Activated T-cell treated with anti-CD3 and anti-CD28 coated beads, Interleukin-2, amount 50 U/mL, for 48 hours (primary cell): ENCODE results near the gene JSRP1.

Experiments used
- DNase-seq, 2 experiments: peaks; one replicate each; pipeline ENCODE4 v3.0.0-alpha.2; 2020

JSRP1 gene

DNA sequence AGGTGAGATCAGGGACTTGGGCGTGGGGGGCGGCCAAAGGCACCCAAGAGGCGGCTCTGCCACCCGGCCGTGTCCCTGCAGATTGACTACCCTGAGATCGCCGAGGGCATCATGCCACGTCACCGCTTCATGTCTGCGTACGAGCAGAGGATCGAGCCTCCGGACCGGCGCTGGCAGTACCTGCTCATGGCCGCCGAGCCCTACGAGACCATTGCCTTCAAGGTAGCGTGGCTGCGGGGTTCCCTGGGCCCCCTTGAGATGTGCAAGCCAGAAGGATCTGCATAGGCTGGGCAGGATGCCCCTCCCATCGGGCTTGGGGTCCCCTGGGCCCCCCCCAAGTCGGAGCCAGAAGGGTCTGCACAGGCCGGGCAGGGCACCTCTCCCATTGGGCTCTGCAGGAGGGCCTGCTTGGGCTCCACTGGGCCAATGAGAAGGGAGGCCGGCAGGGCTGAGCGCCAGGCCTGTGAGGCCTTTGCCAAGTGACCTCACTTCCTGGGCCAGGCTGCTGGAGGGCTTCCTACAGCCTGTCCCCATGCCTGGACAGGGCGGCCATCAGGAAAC lies 9.3 kb downstream of the JSRP1 start:
- no peak for DNase-seq

DNA sequence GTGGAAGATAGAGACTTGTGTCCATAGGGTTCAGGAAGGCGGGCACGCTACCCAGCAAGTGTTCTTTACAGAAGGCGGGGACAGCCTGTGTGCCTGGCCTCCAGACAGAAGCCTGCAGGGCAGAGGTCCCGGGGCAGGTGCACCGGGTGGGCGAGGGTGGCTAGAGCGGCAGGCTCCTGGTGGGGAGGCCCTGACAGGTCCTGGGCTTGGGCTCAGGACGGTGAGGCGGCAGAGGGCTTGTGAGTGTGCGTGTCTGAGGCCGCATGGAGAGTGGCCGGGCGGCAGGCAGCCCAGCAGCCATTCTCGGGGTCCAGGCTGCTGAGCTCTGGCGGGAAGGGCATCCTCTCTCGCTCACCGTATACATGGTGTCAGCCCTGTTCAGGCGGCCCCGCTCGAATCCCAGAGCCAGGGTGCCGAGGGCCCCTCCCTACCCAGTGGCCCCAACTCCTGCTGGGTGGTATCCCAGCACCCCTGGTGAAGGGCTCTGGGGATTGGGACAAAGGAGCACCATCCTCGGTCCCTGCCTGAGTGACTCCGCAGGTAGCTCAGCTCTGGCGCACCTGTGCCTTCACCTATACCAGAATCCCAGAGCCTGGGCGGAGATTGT lies 10.1 kb downstream of the JSRP1 start:
- no peak for DNase-seq

DNA sequence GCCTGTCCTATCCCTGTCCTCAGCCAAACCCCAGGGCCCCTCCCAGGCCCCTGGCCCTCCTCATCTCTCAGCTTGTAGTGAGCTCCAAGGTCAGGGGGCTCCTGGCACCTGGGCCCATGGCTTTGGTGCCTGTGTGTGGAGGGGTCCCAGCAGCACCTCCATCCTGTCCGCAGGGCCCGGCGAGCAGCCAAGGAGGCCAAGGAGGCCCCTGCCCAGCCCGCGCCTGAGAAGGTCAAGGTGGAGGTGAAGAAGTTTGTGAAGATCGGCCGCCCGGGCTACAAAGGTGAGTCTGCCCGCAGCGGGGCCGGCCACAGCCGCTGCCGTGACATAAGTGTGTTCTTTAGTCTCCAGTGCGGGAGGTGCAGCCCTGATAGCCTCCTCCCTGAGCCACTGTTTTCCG lies 10.9 kb downstream of the JSRP1 start:
- no peak for DNase-seq

DNA sequence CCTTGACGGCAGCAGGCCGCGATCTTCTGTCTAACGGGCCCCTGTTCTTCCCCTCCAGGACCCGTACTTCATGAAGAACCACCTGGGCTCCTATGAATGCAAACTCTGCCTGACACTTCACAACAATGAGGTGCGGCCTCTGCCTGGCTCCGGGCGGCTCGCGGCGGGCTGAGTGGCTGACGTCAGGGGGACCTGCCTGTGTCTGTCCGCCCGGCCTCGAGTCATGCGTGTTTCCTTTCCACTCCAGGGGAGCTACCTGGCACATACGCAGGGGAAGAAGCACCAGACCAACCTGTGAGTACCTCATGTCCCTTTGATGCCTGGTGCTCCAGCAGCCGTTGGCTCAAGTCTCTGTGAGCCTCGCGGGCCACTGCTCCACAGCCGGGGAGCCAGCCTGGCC lies 11.7 kb downstream of the JSRP1 start:
- no peak for DNase-seq

DNA sequence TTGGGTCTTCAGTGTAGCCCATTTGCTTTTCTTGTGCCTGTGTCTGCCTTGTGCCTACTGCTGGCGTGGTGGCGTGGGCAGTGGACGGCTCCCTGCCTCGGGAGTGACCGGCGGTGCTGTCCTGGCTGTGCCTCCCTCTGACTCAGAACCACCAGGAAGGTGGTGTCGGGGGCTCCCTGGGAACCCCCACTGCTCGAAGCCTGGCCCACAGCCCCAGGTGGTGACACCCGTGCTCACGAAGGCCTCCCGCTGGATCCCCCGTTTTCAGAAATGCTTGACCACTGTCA lies 12.1 kb downstream of the JSRP1 start:
- DNase-seq, result no peak

DNA sequence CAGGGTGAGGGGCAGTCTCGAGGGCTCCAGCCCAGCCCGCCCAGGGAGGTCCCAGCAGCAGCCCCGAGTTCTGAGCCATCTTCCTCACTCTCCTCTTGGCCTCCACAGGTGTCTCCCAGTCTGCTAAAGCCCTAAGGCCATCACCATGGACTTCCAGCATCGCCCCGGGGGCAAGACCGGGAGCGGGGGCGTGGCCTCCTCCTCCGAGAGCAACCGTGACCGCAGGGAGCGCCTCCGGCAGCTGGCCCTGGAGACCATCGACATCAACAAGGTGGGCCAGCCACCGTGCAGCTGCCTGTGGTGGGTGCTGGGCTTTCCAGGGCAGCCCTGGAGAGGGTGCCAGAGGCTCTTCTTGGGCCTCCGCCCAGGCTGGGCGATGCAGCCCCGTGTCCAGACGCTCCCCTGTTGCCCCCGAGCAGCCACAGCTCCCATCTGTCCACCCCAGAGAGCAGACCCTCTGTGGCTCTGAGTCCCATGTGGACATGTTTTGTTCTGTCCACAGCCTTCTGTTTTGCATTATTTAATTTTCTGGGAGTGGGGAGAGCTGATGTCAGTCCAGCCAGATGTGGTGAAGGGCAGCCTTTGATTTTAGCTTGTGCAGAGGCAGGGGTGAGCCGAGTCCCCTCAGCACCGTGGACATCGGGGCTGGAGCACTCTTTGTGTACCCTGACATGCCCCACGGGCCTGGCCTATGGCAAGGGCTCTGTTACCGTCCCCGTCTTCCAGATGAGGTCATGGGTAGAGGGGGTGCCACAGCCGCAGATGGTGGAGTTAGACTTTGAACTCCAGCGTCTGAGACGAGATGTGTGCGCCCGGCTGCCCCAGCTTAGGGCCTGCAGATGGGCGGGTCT lies 12.7 kb downstream of the JSRP1 start:
- no peak for DNase-seq

DNA sequence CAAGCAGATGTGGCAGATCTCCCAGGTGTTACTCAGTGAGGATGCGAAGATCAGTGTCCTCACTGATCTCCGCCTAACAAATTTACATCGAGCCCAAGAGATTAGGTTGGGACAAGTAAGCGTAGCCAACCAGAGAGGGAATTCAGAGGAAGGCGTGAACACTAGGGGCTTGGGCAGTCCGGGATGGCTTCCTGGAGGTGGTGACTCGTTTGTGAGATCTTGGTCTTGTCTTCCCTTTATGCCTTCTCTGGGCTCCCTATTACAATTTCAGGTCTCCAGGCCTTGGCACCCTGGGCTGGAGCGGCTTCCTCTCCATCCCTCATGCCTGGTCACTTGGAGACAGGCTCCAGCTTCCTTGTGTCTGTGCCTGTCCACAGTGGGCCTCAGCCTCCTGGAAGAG lies 13.4 kb downstream of the JSRP1 start:
- no peak for DNase-seq

DNA sequence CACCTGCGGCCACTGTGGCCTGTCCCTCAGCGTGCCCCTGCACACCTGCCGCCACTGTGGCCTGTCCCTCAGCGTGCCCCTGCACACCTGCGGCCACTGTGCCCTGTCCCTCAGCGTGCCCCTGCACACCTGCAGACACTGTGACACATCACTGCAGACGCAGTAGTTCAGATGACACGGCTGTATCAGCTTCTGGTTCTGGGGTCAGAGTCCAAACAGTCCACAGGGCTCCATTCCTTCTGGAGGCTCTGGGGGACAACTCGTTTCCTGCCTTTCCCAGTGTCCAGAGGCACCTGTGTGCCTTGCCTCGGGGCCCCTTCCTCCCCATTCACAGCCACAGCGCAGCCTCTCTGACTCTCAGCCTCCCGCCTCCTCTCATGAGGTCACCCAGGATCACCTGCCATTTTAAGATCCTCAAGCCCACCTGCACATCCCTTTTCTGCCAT lies 14.1 kb downstream of the JSRP1 start:
- DNase-seq, result peak in 1 of 2 experiments; percentile 16

DNA sequence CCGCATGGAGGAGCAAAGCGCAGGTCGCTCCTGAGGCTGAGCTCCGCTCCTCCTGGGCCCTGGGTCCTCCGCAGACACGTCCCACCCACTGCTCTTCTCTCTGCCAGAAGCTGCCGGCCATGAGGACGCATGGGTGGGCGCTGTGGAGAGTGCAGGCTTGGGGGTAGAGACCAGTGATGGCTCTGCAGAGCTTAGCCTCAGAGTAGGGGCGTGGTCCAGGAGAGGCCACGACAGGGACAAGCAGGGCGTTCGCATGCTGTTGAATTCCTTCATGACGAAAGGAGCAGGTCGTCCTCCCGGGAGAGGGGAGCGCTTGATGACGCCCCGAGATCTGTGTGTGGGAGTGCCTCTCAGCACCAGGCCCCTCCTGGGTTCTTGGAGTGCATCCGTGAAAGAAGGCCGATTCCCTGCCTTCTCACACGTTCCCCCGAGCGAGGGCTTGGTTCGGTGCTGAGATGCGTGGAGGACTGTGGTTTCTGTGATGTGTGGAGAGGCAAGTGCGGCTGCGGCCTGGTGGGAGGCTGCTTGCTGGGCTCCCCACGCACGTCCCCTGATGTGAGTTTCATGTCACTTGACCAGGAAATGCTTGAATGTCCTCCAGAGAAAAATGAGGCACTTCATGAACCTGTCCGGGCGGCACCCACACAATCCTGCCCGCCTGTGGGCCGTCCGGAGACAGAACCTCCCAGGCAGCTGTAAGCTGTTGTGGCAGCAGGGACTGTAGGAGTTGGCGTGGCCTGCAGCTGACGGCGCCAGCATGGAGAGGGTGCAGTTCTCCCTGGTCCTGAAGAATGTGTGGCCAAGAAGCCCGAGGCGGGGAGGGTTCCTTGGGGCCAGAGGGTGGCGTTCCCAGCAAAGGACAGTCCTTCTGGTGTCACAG lies 15.1 kb downstream of the JSRP1 start:
- peak in 1 of 2 experiments; percentile 16 for DNase-seq

DNA sequence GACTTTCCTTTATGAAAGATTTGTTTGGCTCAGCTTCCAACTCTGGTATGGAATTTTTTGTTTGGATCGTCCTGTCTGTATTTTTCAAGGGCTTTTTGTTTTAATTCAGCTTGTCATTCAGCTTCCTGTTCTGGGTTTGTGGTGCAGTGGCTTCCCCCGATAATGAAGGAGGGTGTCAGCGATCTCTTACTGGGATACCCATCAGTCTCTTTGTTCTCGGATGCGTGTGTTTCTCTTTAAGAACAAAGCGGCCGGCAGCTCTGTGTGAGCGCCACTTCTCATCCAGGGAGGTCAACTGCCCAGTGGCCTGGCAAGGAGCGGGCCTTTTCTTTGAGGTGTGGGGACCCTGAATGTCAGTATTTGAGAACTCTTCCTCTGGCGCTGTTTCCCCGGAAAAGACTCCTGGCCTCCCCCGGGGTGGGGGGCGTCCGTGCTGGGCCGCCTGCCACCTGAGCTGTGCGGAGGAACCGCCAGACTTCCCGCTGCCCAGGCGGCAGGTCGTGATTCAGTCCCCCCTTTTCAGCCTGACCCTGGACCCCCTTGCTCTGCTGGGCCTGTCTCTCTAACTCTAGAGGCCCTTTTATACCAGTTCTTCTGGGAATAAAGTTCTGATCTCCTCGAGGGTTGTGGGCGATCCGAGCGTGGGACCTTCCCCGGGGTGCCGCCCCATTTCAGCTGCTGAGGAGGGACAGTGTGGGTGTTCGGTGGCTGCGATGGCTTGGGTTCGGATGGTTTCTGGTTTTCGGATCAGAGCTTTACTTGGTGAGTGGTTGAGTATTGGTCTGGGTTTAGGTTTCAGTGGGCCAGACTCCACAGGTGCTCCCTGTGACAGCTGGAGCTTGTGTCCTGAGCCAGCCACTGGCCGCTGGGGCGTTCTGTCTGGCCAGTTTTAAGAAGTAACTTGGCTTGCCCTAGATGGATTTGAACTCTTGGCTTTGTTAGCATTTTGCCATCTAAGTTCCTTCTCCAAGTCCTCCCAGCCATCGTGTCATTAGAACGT lies 16.1 kb downstream of the JSRP1 start:
- DNase-seq, result no peak

DNA sequence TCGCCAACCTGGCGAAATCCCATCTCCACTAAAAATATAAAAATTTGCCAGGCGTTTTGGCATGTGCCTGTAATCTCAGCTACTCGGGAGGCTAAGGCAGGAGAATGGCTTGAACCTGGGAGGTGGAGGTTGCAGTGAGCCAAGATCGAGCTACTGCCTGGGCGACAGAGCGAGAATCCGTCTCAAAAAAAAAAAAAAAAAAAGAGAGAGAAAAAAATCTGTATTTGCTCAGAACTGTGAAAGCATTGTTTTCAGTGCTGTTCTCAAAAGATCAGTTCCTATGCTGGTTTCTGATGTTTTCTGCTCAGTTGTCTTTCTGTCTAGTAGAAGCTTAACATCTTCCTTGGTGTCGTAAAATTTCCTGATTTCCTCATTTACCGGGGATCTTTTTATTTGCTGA lies 17.0 kb downstream of the JSRP1 start:
- DNase-seq, result no peak

DNA sequence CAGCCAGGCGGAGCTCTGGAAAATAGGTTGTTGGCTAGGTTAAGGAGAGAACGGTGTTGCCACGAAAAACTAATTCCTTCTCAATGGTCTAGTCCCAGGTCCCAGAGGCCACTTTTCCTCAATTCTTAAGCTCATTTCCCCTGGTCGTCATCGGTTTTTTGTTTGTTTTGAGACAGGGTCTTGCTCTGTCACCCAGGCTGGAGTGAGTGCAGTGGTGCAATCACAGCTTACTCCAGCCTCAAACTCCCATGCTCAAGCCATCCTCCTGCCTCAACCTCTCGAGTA lies 18.4 kb downstream of the JSRP1 start:
- no peak for DNase-seq

DNA sequence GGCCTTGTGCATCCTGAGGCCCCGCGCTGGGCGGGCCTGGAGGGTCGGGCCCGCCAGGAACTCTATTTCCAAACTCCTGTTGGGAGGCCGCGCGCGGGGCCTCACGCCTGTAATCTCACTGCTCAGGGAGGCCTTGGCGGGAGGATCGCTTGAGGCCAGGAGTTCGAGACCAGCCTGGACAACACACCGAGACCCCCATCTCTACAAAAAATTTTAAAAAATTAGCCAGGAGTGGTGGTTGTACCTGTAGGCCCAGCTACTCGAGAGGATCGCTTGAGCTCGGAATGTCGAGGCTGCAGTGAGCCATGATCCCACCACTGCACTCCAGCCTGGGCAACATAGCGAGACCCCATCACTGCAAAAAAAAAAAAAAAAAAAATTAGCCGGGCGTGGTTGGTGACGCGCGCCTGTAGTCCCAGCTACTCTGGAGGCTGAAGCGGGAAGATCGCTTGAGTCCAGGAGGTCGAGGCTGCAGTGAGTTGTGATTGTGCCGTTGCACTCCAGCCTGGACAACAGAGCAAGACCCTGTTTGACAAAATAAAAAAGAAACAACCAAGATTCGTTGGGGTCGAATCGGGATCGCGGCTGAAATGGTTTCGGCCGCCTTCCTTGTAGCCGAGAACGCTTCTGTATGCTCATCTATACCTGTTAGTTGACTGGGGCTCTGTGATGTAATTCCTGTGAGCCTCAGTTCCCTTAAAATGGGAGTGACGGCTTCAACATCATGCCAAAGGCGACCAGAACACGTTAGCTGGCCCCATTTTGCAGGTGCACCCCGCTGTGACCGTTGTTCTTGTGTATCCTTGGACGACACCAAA lies 19.0 kb downstream of the JSRP1 start:
- no peak for DNase-seq

DNA sequence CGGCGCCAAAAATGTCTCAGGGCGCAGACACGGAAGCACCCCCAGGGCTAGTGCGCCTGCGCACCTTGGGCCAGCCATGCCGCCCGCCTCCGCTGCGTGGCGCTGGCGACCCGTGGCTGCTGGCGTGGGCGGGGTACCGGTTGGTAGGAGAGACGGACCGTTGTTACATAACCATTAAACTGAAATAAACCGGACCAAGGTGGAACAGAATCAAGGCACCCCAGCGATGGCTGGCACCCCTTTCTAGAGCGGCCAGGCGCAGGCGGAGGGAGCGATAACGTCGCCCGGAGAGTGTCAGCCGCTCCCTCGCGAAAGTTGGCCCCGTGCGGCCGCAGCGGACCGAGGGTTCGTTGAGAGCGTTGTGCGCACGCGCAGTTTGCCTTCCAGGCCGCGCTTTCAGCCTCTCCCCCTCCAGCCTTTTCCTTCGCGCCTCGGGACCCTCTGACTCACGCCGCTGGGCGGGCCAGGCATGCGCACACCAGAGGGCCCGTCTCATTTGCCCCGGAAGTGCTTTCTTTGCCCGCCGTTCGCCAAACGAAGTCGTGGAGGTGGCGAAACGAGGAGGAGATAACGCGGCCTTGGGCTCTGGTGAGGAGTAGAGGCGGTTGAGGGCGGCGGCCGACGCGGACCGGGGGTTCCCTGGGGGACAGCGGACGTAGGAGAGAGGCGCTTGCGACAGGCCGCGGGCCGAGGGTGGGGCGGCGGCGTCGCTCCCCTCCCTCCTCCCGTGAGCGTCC lies 19.7 kb downstream of the JSRP1 start, which contains the start of the genes PLEKHJ1 and SF3A2:
TSS of gene PLEKHJ1 (minus strand) at position 16 of the 737 bp plus-strand sequence. CDS start 81 bp downstream, outside the sequence.
TSS of gene SF3A2 (plus strand) at position 511 of the 737 bp plus-strand sequence. CDS start 6,595 bp downstream, outside the sequence.
- peak; percentile 100 for DNase-seq

DNA sequence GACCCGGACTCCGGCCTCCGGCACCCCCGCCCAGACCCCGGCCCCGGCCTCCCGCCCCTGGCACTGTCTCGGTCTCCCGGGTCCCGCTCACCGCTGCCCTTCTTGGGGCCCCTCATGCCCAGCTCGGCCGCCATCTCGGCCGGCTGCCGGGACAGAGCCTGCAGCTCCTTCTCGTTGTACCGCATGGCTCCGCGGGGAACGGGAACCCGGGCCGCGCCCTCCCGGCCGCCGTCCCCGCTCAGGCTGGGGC lies 20.2 kb downstream of the JSRP1 start:
- no peak for DNase-seq

DNA sequence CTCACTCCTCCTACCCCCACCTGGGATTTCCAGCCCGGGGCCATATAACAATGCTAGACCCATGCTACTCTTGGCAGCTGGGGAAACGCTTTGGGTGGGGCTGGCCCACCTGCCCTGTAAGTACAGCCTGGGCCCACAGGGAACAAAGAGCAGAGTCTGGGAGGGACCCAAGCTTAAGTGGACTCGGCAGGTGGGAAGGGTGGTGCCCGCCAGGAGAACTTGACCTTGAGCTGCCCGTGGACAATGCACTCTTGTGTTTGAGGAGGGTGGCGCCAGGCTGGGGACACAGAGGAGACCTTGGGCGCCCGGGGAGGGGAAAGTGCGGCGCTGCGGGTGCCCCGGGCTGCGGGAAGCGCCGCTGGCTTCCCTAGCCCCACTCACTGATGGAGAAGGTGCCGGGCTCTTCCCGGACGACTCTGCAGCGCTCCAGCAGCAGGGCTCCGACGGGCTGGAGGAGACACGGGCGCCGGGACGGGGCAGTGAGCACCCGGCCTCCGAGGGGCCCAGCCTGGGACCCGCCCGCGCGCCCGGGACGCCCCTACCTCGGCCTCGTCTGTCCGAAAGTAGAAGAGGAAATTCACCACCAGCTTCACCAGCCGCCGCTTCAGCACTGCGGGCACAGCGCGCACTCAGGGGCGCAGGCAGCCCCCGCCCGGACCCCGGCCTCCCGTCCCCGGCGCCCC lies 20.7 kb downstream of the JSRP1 start:
- DNase-seq, result no peak

DNA sequence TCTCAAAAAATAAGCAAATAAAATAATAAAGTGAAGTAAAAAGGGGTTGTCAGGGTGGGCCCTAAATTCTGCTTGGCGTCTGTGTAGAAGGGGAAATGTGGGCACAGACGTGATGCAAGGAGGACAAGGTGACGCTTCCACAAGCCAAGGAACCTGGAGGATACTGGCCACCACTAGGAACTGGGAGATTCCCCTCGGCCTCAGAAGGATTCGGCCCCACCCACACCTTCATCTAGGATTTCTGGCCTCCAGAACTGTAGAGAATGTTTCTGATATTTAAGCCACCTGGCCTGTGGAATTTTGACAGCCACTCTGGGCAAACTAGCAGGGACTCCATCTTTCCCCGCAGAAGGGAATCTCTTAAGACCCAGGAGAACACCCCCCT lies 21.2 kb downstream of the JSRP1 start:
- DNase-seq, result no peak

DNA sequence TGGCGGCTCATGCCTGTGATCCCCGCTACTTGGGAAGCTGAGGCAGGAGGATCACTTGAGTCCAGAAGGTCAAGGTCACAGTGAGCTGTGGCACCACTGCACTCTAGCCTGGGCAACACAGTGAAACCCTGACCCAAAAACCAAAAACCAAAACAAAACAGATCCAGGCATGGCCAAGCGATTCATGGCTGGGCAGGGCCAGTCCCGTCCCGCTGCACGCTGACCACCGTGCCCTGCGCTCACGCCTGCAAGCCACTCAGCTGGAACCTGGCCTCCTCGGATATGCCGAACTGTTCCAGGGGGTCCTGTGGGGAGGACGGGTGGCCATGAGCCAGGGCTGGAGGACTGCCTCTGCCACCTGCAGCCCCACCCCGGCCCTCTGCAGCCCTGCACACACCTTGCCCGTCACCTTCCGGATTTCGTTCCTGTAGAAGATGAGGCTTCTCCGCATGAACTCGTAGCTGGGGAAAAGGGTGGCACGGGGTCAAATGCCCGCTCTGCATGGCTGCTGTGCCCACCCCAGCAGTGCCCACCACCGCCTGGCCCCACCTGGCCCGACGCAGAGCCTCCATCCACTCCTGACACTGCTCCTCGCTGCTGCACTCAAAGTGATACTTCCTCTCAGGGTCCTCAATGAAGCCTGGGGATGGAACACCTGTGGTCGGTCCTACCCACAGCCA lies 22.5 kb downstream of the JSRP1 start:
- DNase-seq, result no peak
